ENCODE results near the gene PYROXD2.

DNA sequence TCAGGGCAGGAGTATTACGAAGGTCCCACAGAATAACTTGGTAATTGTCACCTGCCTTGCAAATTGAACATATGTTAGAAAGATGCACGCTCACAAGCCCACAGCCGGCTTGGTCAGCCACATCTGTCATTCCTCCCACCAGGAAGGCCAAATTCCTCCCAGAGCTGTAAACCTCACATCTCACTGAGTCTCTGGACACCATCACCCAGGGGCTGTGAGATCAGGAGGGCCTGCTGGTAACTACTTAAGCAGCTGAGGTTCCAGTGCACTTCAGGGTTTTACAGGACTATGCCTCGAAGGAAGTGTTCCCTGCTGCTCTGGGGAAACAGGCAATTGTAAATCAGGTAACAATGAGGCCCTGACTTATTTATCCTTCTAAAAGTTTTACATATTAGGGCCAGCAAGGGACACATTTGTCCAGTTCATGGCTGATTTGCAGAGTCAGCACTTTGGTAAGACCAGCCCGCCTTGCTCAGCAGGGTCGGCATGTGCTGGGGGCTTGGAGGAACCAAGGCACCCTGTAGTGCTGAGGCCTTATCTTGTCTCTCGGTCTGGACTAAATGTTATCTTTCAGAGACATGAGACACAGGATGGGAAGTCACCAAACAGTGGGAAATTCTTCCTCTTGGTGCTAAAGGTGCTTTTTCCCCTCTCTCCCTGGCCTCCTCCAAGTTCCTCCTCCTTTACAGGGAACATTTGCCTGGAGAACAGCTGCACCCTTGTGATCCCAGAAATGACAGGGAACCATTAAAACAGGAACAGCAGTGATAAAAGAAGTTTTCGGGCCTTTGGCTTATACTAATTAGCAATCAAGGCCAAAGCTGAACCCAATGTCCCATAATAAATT, 34.3 kb downstream of the PYROXD2 start:
- TF ChIP-seq, protein P1, sequence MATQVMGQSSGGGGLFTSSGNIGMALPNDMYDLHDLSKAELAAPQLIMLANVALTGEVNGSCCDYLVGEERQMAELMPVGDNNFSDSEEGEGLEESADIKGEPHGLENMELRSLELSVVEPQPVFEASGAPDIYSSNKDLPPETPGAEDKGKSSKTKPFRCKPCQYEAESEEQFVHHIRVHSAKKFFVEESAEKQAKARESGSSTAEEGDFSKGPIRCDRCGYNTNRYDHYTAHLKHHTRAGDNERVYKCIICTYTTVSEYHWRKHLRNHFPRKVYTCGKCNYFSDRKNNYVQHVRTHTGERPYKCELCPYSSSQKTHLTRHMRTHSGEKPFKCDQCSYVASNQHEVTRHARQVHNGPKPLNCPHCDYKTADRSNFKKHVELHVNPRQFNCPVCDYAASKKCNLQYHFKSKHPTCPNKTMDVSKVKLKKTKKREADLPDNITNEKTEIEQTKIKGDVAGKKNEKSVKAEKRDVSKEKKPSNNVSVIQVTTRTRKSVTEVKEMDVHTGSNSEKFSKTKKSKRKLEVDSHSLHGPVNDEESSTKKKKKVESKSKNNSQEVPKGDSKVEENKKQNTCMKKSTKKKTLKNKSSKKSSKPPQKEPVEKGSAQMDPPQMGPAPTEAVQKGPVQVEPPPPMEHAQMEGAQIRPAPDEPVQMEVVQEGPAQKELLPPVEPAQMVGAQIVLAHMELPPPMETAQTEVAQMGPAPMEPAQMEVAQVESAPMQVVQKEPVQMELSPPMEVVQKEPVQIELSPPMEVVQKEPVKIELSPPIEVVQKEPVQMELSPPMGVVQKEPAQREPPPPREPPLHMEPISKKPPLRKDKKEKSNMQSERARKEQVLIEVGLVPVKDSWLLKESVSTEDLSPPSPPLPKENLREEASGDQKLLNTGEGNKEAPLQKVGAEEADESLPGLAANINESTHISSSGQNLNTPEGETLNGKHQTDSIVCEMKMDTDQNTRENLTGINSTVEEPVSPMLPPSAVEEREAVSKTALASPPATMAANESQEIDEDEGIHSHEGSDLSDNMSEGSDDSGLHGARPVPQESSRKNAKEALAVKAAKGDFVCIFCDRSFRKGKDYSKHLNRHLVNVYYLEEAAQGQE (IDR thresholded peaks at IDR 0.05; ENCODE audit: low read depth): no peak
- TF ChIP-seq, protein P2, sequence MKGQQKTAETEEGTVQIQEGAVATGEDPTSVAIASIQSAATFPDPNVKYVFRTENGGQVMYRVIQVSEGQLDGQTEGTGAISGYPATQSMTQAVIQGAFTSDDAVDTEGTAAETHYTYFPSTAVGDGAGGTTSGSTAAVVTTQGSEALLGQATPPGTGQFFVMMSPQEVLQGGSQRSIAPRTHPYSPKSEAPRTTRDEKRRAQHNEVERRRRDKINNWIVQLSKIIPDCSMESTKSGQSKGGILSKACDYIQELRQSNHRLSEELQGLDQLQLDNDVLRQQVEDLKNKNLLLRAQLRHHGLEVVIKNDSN (IDR thresholded peaks at IDR 0.05): no peak
- TF ChIP-seq TAF1 (IDR thresholded peaks at IDR 0.05; ENCODE audit: low read depth): no peak
- TF ChIP-seq CREB1 (IDR thresholded peaks at IDR 0.05; ENCODE audit: low read depth): no peak
- TF ChIP-seq, protein P3, sequence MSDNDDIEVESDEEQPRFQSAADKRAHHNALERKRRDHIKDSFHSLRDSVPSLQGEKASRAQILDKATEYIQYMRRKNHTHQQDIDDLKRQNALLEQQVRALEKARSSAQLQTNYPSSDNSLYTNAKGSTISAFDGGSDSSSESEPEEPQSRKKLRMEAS (IDR thresholded peaks at IDR 0.05): no peak
- TF ChIP-seq TEAD4 (IDR thresholded peaks at IDR 0.05): no peak
- no peak for TF ChIP-seq EGR1 (IDR thresholded peaks at IDR 0.05)
- no peak for TF ChIP-seq YY1 (IDR thresholded peaks at IDR 0.05; ENCODE audit: low read depth)
- TF ChIP-seq RAD21 (IDR thresholded peaks at IDR 0.05; ENCODE audit: low read depth): no peak
- no peak for TF ChIP-seq NFIC (IDR thresholded peaks at IDR 0.05)
- TF ChIP-seq FOXM1 (IDR thresholded peaks at IDR 0.05; ENCODE audit: borderline replicate concordance, low read depth): no peak
- TF ChIP-seq CEBPB (IDR thresholded peaks at IDR 0.05): no peak
- no peak for TF ChIP-seq EP300 (IDR thresholded peaks at IDR 0.05; ENCODE audit: borderline replicate concordance)
